ENCODE measurements around the gene CLUH.
"Not testable (repeated sequence)": the region's sequence is repeated elsewhere in the genome, so short reads cannot be mapped to it uniquely, and the experiment has no call there.

The CLUH gene

DNA sequence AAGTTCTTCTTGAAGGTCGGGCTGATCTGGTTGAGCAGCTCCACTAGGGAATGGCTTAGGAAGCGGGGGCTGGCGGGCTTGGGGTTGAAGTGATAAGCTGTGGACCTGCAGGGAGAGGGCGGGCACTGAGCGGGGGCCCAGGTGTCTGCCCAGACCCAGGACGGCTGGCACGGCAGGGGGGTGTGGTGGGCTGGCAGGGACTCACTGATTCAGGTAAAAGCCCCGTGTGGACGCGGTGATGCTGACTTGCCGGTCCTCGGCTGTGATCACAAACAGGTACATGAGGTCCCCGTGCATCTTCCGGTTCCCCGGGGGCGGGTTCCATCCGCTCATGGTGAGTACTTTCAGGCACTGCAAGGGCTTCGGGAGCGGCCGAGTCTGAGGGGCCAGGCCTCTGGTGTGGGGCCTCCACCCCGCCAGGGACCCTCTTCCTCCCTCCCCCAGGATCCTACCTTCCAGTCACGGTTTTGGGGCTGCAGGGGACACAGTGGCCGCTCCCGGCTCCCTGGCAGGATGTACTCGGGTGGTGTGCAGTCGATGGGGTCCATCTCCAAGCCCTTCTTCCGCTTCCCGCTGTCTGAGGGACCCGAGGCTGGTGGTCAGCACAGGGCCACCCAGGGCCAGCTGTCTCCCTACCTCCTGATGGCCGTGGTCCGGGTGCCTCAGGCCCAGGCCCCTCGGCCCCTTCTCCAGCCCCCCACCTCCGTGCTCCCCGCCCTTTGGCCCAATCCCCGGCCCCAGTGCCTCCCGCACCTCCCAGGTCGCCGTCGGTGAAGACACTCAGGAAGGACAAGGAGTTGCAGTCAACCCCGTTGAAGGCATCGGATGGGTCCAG, 10.2 kb downstream of the CLUH start:
- DNase-seq = no peak

DNA sequence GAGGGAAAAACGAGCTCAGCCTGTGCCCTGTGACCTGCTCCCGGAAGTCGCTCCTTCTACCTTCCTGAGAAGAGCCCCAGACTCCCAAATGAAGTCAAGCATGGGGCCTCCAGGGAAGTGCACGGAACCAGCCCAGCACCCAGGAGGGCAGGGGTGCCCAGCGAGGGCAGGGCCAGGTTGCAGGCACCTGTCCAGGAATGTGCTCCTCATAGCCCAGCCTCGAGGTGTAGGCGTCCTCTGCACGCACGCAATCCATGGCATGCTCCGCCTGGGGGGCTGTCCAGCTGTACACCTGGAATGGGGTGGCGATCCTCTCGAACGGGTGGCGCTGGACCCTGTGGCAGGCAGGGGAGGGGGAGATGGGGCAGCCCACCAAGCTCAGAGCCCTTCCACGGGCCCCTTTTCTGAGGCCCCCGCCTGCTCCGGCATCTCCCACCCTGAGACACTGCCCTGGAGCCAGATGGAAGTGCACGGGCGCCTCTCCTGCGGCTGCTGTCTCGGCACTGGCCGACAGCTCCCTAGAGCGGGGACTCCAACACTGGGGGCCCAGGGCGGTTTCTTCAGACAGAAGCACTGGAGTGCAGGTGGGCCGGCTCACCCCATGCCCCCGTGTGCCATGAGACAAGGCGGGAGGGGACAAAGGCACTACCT, 10.9 kb downstream of the CLUH start:
- no peak for DNase-seq

DNA sequence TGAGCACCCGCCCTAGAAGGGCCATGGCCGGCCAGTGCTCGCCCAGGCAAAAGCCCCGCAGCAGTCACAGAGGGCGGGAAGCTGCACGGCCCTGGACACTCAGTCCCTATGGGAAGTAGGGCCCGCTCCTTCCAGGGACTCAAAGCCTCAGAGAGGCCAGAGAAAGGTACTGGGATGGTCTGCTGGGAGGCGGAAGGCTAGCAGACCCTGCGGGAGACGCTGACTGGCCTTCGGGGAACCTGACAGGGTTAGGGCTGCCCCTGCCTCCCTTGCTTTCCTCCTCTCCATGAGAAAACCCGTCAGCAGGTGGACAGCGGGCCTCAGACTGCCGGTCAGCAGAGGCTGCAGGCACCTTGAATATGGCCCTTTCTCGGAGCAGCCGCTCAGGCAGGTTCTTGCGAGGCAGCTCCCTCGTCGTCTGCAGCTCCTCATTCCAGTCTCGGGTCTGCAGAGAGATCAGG, 11.5 kb downstream of the CLUH start:
- DNase-seq = no peak

DNA sequence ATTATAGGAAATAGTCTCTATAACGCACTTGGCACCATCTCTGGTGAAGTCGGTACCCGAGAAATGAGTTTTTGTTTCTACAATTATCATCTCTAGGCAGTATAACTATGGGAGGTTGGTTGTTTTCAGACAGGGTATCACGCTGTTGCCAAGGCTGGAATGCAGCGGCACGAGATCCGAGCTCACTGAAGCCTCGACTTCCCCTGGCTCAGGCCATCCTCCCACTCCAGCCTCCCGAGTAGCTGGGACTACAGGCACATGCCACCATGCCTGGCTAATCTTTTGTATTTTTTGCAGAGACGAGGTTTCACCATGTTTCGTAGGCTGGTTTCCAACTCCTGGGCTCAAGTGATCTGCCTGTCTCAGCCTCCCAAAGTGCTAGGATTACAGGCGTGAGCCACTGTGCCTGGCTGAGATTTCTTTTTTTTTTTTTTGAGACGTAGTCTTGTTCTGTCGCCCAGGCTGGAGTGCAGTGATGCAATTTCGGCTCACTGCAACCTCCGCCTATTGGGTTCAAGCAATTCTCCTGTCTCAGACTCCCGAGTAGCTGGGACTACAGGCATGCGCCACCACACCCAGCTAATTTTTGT, 12.3 kb downstream of the CLUH start:
- not testable (repeated sequence) for DNase-seq

DNA sequence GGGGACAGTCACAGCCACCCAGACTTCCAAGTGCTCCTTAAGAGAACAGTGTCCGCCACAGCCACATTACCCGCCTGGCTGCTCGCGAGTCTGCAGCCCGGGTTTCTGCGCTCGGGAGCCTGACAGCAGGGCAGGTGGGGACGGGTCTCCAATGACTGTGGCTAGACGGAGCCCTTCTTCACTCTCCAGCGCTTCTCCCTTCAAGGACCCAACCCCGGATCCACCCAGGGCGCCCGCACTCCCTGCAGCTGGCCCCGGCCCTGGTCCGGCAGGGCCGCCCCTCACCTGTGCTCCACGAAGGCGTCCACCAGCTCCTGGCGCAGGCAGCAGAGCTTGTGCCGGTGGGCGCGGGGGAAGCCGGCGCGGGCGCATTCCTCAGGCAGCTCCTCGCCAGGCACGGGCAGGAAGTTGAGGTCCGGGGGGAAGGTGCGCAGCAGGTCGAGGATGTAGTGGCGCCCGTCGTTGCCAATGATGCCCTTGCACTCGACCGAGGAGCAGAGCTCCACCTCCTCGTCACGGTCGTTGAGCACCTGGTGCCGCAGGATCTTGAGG, 13.9 kb downstream of the CLUH start:
- DNase-seq = no peak

DNA sequence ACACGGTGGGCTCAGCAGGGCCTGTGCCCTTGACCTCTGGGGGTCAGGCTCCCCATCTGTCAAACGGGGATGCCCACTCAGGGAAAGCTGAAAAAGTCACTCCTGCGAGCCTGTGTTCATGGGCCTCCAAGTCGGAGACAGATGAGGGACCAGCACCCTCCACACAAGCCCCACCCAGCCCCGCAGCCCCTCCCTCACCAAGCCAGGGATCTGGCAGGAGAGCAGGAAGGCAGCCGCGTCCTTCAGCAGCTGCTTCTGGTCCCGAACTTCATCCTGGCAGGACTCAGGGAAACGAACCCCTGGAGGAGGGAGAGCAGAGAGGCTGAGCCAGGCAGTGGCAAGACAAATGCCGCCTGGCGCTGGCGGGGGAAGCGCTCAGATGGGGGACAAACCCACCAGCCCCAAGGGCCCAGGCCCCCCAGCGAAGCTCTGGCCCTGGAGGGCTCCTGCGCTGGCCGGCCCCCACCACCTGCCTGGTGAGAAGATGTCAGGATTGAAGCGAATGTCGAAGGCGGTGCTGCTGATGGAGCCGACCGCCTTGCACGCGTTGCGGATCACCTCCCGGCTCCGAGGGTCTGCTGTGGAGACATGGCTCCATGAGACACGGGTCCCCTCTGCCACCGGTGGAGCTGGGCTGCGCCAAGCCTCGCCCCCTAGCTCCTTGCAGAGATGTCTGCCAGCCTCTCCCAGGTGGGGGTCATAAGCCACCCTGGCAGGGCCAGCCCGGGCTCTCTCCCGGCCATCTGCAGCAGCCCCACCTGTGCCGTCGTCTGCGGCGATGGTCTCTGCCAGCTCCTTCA, 15.4 kb downstream of the CLUH start:
- no peak for DNase-seq

DNA sequence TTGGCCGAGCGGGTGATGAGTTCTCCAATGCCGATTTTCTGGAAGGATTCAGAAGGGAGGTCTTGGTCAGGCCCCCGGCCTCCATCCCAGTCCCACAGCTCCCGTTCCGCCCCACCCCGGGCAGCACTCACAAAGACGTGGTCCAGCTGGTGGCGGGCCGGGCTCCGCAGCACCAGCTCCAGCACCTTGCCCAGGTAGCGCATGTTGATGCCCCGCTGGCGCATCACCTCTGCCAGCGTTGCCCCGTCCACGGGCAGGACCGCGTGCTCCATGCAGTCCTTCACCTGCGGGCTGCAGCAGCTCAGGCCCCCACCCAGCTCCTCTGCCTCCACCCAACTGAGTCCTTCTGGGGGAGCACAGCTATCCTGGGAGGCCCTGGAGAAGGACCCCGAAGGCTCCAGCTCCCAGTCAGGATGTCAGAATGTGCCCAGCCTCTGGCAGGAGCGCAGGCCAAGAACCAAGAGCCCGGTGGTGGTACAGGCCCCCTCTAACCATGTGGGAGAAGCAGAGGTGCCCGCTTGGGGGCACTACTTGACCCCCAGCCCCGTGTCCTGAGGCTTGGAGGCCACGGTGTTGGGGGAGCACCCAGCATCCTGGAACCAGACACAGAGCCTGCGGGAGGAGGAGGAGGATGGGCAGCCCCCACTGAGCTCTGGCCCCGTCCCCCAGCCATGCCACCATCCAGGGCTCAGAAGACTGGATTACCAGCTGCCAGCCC, 16.2 kb downstream of the CLUH start:
- no peak for DNase-seq

DNA sequence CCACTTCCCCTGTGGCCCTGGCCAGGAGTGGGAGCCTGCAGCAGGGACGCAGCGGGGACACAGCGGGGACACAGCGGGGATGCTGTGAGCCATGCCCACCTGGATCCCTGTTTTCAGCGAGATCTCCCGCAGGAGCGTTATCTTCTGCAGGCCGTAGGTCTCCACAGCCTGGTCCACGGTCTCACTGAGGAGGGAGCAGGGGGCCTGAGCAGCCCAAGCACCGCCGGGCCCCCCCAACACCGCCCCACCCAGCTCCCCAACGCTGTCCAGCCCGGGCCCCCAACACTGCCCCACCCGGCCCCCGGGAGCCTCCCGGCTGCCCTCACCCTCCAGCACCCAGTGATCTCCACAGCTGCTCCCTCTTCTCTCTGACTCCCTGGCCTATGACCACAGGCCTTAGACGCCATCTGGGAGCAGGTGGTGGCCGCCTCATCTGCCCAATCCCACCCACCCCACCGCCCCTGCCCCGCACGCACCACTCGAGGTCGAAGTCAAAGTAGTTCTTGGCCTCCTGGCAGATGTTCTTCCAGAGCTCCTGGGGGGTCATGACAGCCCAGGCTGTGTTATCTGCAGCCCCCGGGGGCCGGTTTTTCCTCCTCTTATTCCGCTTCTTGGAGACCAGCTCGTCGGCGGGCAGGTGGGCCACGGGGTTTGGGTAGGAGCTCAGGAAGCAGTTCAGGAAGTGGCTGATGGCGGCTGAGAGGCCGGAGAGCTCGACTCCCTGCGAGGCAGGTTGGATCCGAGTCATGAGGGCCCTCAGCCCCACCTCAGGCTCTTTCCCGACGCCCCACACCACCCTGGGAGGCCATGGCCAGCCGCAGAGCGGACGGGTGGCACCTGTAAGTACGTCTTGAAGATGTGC, 17.0 kb downstream of the CLUH start:
- no peak for DNase-seq

DNA sequence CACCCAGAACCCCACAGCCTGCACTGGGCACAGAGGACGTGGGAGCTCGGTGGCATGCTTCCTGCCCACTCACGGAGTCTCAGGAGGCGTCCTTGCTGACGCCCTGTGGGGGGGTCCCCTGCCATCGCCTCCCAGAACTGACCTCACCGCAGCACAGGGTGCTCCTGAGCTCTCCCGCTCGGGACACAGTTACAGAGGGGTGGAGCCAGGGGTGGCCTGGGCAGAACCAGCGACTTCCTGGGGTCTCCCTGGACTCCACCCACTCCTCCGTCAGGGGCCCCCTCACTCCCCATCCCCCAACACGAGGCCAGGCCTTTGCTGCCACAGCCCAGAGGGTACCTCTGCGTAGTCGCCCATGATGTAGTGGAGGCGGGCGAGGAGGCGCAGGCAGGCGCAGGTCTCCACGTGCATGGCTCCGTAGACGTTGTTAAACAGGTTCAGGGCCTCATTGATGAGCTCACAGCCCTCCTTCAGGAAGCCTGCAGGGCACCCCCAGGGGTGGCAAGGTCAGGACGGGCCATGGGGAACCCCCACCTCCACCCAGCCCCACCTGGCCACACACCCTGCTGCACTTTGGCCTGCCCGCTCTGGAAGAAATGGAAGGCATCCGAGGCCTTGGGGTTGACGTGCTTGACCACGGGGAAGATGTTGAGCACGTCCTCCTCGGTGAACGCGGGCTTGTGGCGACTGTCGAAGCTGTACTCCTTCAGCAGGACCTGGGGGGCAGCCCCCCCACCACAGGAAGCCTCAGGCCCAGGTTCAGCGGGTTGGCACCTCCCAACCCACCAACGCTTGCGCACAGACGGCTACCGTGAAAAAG, 17.8 kb downstream of the CLUH start:
- no peak for DNase-seq

DNA sequence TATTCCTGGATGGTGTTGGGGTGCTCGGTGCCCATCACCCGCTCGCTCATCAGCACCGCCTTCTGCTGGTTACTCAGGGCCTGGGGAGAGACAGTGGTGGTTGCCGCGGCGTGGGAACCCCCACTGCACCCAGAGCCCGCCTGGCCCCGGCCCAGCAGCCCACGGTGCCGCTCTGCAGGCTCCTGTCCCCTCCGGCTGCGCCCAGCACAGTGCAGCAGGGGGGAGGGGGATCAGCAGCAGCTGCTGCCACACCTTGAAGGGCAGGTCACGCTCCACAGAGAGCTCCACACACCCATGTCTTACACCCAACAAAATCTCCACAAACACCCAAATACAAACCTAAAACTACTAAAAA, 18.8 kb downstream of the CLUH start:
- no peak for DNase-seq

DNA sequence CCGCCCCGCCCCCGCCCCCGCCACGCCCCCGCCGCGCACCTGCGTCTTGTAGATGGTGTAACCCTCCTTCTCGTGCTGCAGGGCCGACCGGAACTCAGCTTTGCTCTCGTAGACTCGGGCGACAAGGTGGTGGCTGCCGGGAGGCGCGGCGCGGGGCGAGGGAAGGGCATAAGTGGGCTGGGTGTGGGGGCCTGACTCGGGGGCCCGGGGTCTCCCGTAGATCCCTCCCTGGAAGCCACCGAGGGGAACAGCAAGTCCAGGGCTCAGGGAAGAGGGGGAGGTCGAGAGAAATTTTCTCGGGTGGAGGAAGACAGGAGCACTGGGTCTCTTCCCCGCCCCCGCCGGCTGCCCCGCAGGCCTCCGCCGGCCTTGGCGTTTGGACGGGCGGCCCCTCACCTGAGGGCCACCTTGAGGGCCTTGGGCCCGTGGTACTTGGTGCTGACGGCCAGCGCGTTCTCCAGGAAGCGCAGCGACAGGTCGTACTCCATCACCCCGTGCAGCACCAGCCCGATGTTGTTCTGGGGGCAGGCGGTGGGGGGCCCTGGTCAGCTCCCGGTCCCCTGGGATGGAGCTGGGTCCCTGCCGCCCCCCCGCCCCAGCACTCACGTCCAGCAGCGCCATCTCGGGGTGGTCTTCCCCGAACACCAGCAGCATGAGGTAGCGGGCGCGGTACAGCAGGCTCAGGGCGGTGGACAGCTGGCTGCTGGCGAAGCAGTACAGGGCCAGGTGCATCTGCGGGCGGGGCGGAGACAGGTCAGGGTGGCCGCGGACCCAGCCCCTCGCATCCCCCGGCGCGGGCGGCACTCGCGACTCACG, 19.4 kb downstream of the CLUH start:
- no peak for DNase-seq

DNA sequence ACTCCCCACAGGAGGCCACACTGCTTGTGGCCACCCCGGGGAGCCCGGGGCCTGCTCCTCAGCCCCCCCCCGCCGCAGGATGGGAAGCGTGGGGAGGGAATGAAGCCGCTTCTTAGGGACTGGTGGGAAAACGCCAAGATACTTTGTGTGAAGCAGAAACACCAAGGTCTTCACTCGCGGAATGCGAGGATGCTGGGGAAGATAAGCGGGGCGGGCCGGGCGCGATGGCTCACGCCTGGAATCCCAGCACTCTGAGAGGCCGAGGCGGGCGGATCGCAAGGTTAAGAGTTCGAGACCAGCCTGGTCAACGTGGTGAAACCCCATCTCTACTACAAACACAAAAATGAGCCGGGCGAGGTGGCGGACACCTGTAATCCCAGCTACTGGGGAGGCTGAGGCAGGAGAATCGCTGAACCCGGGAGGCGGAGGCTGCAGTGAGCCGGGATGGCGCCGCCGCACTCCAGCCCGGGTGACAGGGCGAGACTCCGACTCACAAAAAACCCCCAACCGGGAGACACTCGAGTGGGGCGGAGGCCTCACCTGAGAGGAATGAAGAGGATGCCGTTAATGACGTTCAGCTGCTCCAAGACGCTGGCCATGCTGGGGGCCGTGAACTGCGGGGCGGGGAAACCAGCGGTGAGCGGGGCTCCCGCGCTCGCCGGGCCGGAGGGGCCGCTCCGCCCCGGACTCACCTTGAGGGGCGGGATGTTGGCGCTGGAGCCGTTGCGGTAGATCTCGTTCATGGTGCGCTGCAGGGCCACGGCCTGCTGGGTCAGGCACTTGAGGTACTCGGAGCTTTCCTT, 20.3 kb downstream of the CLUH start:
- no peak for DNase-seq

DNA sequence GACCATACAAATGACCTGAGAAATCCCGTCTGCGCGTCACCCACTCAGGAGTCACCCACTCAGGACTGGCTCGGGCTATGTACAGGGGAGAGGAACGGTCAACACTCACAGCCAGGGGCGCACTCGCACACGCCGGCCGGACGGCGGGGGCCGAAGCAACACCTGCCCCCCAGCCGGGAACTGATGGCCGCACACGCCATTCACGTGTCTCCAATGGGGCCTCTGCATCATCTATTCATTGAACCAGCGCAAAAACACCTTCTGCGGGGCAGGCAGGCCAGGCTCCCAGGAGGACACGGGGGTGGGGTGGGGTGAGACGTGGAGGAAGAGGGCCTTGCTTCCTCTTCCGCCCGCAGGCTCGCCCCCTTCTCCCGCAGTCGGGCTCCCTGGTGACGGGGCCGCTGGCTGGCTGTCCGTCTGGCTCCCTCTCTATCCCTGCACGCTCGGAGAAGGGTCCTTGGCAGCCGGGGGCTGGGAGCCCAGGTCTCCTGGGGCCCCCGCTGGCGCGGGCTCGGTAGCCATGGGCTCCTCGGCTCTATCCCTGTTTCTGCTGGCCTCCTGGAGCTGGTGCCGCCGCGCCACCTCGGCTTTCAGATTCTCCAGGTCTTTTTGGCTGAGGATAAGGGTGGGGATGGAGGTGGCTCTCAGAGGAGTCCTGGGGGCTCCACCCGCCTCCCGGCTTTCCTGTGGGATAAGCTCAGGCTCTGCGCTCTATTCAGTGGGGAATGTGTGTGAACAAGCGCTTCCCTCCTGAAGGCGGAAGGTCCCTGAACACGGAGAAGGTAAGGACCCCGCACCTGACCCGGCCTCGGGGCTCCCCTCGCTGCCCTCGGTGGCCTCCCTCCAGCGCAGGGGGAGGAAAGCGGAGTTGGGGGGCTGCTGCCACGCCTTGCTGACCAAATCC, 21.1 kb downstream of the CLUH start:
- no peak for DNase-seq

DNA sequence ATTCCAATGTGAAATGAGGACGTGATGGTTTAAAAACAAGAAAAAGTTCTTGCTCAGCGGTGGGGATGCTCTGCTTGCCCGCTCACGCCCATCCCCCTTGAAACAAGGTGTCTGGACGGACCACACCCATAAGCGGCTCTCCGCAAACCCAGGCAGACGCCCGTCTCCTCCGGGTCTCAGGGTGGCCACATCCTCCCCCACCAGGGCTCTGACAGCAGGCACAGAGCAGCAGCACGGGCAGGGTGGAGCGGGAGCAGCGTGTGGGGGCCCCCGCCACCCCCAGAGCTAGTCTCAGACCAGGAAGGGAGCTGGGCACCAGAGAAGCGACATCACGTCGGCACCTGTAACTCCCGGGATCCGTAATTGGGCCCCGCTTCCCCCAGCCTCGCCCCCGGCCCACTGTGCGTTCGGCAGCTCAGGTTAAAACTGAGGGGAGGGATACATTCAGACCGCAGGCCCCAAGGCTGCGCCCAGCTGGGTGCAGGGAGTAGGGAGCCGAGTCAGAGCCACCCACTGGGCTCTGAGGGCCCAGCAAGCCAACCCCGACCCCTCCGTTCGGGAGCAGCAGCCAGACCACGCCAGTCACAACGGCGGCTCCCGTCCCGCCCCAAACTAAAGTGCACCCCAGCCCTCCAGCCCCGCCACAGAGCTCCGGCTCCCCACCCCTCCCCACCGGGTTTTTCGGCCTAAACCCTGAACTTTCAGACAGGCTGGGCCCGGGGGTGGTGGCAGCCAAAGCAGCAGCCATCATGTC, 22.0 kb downstream of the CLUH start:
- no peak for DNase-seq

DNA sequence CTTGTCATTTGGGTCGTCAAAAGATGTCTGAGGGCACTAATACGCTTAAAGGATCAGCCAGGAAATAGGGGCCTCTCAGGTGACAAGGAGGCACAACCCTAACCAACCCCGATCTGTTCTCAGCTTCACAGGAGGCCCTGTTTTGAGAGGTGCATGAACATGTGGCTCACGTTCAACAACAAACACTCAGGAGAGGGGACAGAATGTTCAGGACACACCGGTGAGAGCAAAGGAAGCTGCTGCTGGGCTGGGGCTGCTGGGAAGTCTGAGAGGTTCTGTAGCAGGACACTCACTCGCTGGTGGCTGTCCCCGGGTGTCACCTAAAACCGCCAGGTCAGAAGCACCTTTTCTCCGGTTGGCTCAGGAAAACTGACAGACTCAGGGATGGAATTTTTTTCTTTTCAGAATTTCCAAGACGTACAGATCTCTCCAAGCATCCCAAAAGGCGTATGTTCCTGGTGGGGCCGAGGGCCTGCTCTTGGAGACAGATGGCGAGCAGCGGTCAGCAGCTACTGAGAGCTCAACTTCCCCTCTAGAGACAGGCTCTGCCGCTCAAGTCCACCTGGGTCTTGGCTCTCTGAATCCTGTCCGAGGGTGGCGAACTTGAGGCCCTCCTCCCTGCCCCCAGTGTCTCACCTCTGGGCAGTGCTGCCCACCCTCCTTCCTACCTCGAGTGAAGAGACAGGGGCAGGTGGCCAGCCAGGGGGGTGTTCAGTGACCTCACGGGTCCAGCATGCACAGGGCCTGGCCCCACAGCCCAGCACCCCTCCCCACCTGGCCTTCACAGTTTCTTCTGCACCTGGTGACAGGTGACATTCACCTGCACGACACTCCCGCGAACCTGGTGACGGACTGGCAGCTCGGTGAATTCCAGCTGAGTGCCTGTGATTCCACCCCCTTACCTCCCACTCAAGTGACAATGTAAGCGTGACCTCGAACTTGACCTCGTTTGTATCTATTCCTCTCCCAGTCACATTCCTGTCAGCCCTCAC, 22.9 kb downstream of the CLUH start:
- DNase-seq = no peak

DNA sequence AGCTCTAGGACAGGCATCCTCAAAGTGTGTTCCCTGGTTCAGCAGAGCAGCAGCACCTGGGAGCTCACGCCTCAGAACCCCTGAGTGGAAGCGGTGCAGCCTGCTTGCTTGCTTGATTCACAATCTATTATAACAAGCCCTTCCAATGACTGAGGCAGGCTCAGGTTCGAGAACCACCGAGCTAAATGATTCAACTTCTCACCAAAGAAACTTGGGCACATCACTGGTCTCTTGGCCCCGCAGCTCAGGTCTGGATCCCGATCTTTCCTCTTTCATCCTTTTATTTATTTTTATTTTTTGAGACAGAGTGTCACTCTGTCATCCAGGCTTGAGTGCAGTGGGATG, 24.5 kb downstream of the CLUH start:
- DNase-seq = no peak

All from NCI-H69 (cell line).